GM12873 (cell line): Measurements from ENCODE around the gene AFF1.

Experiments
- CTCF ChIP-seq: IDR thresholded peaks from 2 replicates; pipeline ENCODE4 v1.5.1; 2012; ENCODE audit warnings: low read depth, mild to moderate bottlenecking, moderate library complexity, low read length, control low read depth; ENCODE audit not compliant: insufficient read depth; ENCODE audit errors: missing control alignments

Gene AFF1

GRCh38 chr4:87066403-87067123 lies 131.8 kb downstream of the AFF1 start:
- TF ChIP-seq CTCF: no peak

- TF ChIP-seq CTCF: no peak
Observed at GRCh38 chr4:87067124-87067885, 132.5 kb downstream of the AFF1 start.

GRCh38 chr4:87068583-87069021 lies 133.8 kb downstream of the AFF1 start:
- TF ChIP-seq CTCF: no peak

- peak; percentile 8 for TF ChIP-seq CTCF
Observed at GRCh38 chr4:87069037-87069742, 134.4 kb downstream of the AFF1 start.

- no peak for TF ChIP-seq CTCF
Observed at GRCh38 chr4:87071401-87071800, 136.6 kb downstream of the AFF1 start.

- no peak for TF ChIP-seq CTCF
Observed at GRCh38 chr4:87073199-87074120, 138.6 kb downstream of the AFF1 start.
